ENCODE measurements around the gene NTF4.

- TF ChIP-seq GATA2 (IDR thresholded peaks at IDR 0.05; ENCODE audit: low read depth, low read length) (no peak), GATA3 (IDR thresholded peaks at IDR 0.05; ENCODE audit: low read depth, low read length) (no peak)
Observed at GRCh38 chr19:49086296-49086695, 21.7 kb upstream of the NTF4 start.
